GM12878 (cell line): Measurements from ENCODE around the gene ERP44. TPM values are rescaled to one million over a fixed set of nuclear protein-coding genes. Genes with fewer than 3 reads are reported as not detected.

Experiments
- BHLHE40 ChIP-seq, 2 experiments: fragments of 450-650 bp in 1 of 2; IDR thresholded peaks; 2 replicates each; pipeline ENCODE4 v1.6.1; 2011 to 2017; ENCODE audit warnings: low read depth in 2 of 2, borderline replicate concordance in 1 of 2, improper control_type of control experiment in 1 of 2, low read length in 1 of 2, mild to moderate bottlenecking in 1 of 2
- BMI1 ChIP-seq: fragments of 450-650 bp; IDR thresholded peaks from 2 replicates; pipeline ENCODE4 v1.6.1; 2016; ENCODE audit warnings: mild to moderate bottlenecking, moderate library complexity, borderline replicate concordance
- CEBPZ ChIP-seq: fragments of 150-350 bp; IDR thresholded peaks from 2 replicates; pipeline ENCODE4 v1.6.1; 2016; ENCODE audit warnings: low read depth, low read length
- CHD2 ChIP-seq: IDR thresholded peaks from 2 replicates; pipeline ENCODE4 v1.6.1; 2011; ENCODE audit warnings: low read depth, low read length, improper control_type of control experiment, borderline replicate concordance
- CREB1 ChIP-seq: IDR thresholded peaks from 2 replicates; pipeline ENCODE4 v1.6.1; 2012; ENCODE audit warnings: low read depth, mild to moderate bottlenecking, inconsistent platforms
- ELK1 ChIP-seq: IDR thresholded peaks from 2 replicates; pipeline ENCODE4 v1.6.1; 2012; ENCODE audit warnings: low read depth, low read length, improper control_type of control experiment
- ESRRA ChIP-seq: IDR thresholded peaks from 2 replicates; pipeline ENCODE4 v1.6.1; 2012; ENCODE audit warnings: mild to moderate bottlenecking, low read length, improper control_type of control experiment
- FOXK2 ChIP-seq: fragments of 450-650 bp; IDR thresholded peaks from 2 replicates; pipeline ENCODE4 v1.6.1; 2017; ENCODE audit warnings: mild to moderate bottlenecking, moderate library complexity
- HDAC2 ChIP-seq: fragments of 200-600 bp; sonication (generic); IDR thresholded peaks from 2 replicates; pipeline ENCODE4 v1.6.1; 2017
- HDGF ChIP-seq: fragments of 450-650 bp; IDR thresholded peaks from 2 replicates; pipeline ENCODE4 v1.6.1; 2016; ENCODE audit warnings: antibody characterized with exemption
- IKZF2 ChIP-seq, 2 experiments: fragments of 450-650 bp; IDR thresholded peaks; 2 replicates each; pipeline ENCODE4 v1.6.1; 2017; ENCODE audit warnings: mild to moderate bottlenecking in 2 of 2, moderate library complexity in 2 of 2
- IRF4 ChIP-seq: IDR thresholded peaks from 2 replicates; pipeline ENCODE4 v1.6.1; 2011; ENCODE audit warnings: low read depth, low read length
- JUNB ChIP-seq: IDR thresholded peaks from 2 replicates; pipeline ENCODE4 v1.6.1; 2016; ENCODE audit warnings: antibody characterized with exemption, mild to moderate bottlenecking
- KDM1A ChIP-seq: fragments of 200-600 bp; sonication (generic); IDR thresholded peaks from 2 replicates; pipeline ENCODE4 v1.6.1; 2016; ENCODE audit warnings: borderline replicate concordance
- NRF1 ChIP-seq: conservative IDR thresholded peaks from 2 replicates; pipeline ENCODE4 v1.6.1; 2011; ENCODE audit warnings: mild to moderate bottlenecking, low read depth, low read length, improper control_type of control experiment
- RB1 ChIP-seq: fragments of 450-650 bp; formaldehyde crosslinking; IDR thresholded peaks from 2 replicates; pipeline ENCODE4 v1.6.1; 2017; ENCODE audit warnings: mild to moderate bottlenecking, borderline replicate concordance
- RBBP5 ChIP-seq: fragments of 200-600 bp; sonication (generic); conservative IDR thresholded peaks from 2 replicates; pipeline ENCODE4 v1.6.1; 2016
- RELA ChIP-seq: fragments of 450-650 bp; IDR thresholded peaks from 2 replicates; pipeline ENCODE4 v1.8.0; 2014; ENCODE audit warnings: borderline replicate concordance; ENCODE audit not compliant: partially characterized antibody
- SMAD1 ChIP-seq: fragments of 450-650 bp; IDR thresholded peaks from 2 replicates; pipeline ENCODE4 v1.6.1; 2018; ENCODE audit warnings: mild to moderate bottlenecking, low read depth; ENCODE audit not compliant: partially characterized antibody
- SMC3 ChIP-seq: IDR thresholded peaks from 2 replicates; pipeline ENCODE4 v1.6.1; 2011; ENCODE audit warnings: low read length, improper control_type of control experiment, borderline replicate concordance
- SPI1 ChIP-seq: IDR thresholded peaks from 2 replicates; pipeline ENCODE4 v1.6.1; 2011; ENCODE audit warnings: low read depth, mild to moderate bottlenecking, low read length, moderate library complexity, borderline replicate concordance; ENCODE audit not compliant: insufficient read depth
- STAT1 ChIP-seq: fragments of 450-650 bp; conservative IDR thresholded peaks from 2 replicates; pipeline ENCODE4 v1.6.1; 2014; ENCODE audit warnings: antibody characterized with exemption, mild to moderate bottlenecking
- STAT3 ChIP-seq: IDR thresholded peaks from 2 replicates; pipeline ENCODE4 v1.6.1; 2011; ENCODE audit warnings: low read depth, low read length, improper control_type of control experiment
- SUZ12 ChIP-seq: fragments of 200-600 bp; sonication (generic); IDR thresholded peaks from one replicate; pipeline ENCODE4 v1.6.1; 2018; ENCODE audit warnings: antibody characterized with exemption, mild to moderate bottlenecking; ENCODE audit not compliant: unreplicated experiment
- ZNF207 ChIP-seq: fragments of 450-650 bp; IDR thresholded peaks from 2 replicates; pipeline ENCODE4 v1.6.1; 2014; ENCODE audit warnings: antibody characterized with exemption, mild to moderate bottlenecking, borderline replicate concordance
- ZNF622 ChIP-seq: fragments of 450-650 bp; IDR thresholded peaks from 2 replicates; pipeline ENCODE4 v1.6.1; 2017; ENCODE audit warnings: mild to moderate bottlenecking, inconsistent platforms
- polyA plus RNA-seq, 11 experiments: library from polyadenylated mRNA; depleted of rRNA in 4 of 11; unstranded in 6 of 11; stranded (reverse) in 5 of 11; fragments of >200 nt; fragmentation: Nextera tagmentation in 4 of 11; fragmentation: Illumina TruSeq in 1 of 11; extraction: Ambion mirVana in 4 of 11; extraction: Trizol in 1 of 11; gene quantifications; 1 replicate in 1 of 11; 2 replicates in 10 of 11; pipeline versions ENCODE4 v1.2.1 to v1.2.3, GENCODE V29; 2011 to 2016; ENCODE audit warnings: inconsistent platforms in 2 of 11, missing spikeins in 2 of 11, low read depth in 1 of 11
- total RNA-seq, 4 experiments: library from RNA; depleted of rRNA in 3 of 4; stranded (reverse); fragments of >200 nt in 3 of 4; fragmentation: Illumina TruSeq in 1 of 4; extraction: Trizol in 1 of 4; gene quantifications; 2 replicates each; pipeline versions ENCODE4 v1.2.1 to v1.2.3, GENCODE V29; 2013 to 2021
- TF ChIP-seq, protein P1 (sequence below): fragments of 450-650 bp; IDR thresholded peaks from 2 replicates; pipeline ENCODE4 v1.6.1; 2017; ENCODE audit warnings: mild to moderate bottlenecking

Gene ERP44
- total and polyA plus RNA-seq, 10 of the 15 experiments (the other 5 are each of a cell fraction or from before 2014, with no cell fraction given) = 11.5 to 52.4 (median 20.2) TPM

DNA sequence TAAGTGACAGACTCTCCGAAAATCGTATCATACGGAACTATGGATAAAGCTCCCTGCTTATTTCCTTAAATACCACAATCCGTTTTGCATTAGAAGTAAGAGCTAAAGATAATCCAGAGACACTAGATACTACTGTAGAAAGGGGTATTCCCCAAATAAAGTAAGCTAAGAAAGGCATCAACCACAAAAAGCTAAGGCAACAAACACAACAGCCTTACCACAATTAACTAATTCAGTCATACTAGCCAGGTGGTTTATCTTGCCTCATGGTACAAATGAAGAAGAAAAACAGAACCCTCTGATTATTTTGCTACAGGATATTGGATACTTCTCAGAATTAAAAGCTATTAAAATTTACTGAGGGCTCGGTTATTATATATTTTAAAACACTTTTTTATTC lies 14.1 kb downstream of the ERP44 start (continued):
- peak; percentile 86 for TF ChIP-seq BMI1
- TF ChIP-seq ELK1 = no peak
- no peak for TF ChIP-seq SPI1
- TF ChIP-seq ESRRA = no peak
- no peak for TF ChIP-seq RELA
- no peak for TF ChIP-seq RB1
- TF ChIP-seq IRF4 = peak; percentile 86
- TF ChIP-seq ZNF622 = no peak
- TF ChIP-seq HDAC2 = no peak
- TF ChIP-seq STAT3 = peak; percentile 91; the same call in 1 of the 2 replicates
- TF ChIP-seq SMC3 = no peak; the same call in 1 of the 2 replicates
- no peak for TF ChIP-seq NRF1
- TF ChIP-seq, protein P1, sequence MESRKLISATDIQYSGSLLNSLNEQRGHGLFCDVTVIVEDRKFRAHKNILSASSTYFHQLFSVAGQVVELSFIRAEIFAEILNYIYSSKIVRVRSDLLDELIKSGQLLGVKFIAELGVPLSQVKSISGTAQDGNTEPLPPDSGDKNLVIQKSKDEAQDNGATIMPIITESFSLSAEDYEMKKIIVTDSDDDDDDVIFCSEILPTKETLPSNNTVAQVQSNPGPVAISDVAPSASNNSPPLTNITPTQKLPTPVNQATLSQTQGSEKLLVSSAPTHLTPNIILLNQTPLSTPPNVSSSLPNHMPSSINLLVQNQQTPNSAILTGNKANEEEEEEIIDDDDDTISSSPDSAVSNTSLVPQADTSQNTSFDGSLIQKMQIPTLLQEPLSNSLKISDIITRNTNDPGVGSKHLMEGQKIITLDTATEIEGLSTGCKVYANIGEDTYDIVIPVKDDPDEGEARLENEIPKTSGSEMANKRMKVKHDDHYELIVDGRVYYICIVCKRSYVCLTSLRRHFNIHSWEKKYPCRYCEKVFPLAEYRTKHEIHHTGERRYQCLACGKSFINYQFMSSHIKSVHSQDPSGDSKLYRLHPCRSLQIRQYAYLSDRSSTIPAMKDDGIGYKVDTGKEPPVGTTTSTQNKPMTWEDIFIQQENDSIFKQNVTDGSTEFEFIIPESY = no peak
- peak; percentile 61; the same call in 1 of the 2 replicates for TF ChIP-seq CREB1
- peak; percentile 89 to 91 for TF ChIP-seq IKZF2 (IDR thresholded peaks at IDR 0.05)
- TF ChIP-seq STAT1 = no peak
- TF ChIP-seq RBBP5 = no peak
- TF ChIP-seq ZNF207 = no peak
- no peak for TF ChIP-seq CEBPZ
- no peak for TF ChIP-seq FOXK2
- peak; percentile 73; the same call in 1 of the 2 replicates for TF ChIP-seq CHD2
- no peak for TF ChIP-seq SMAD1
- TF ChIP-seq SUZ12 = no peak
- TF ChIP-seq BHLHE40 (IDR thresholded peaks at IDR 0.05; ENCODE audit: borderline replicate concordance in 1 of 2, low read depth in 2 of 2, low read length in 1 of 2) = peak; percentile 56 to 64; a peak in 3 of 4 replicates
- peak; percentile 90 for TF ChIP-seq JUNB
- TF ChIP-seq HDGF = no peak
- no peak for TF ChIP-seq KDM1A
